HEK293T (cell line): ENCODE measurements around the gene ERBB4.

Experiments used
- CTBP1 ChIP-seq: fragments of 450-650 bp; IDR thresholded peaks from 2 replicates; pipeline ENCODE4 v1.6.1; 2016; ENCODE audit warnings: borderline replicate concordance
- FOXA1 ChIP-seq: fragments of 450-650 bp; IDR thresholded peaks from 2 replicates; pipeline ENCODE4 v1.6.1; 2016; ENCODE audit warnings: mild to moderate bottlenecking
- FOXK2 ChIP-seq: fragments of 450-650 bp; IDR thresholded peaks from 2 replicates; pipeline ENCODE4 v1.6.1; 2016; ENCODE audit warnings: mild to moderate bottlenecking
- FOXM1 ChIP-seq: fragments of 450-650 bp; IDR thresholded peaks from 2 replicates; pipeline ENCODE4 v1.6.1; 2017; ENCODE audit warnings: mild to moderate bottlenecking, borderline replicate concordance
- LEF1 ChIP-seq: fragments of 450-650 bp; IDR thresholded peaks from 2 replicates; pipeline ENCODE4 v1.6.1; 2017; ENCODE audit warnings: mild to moderate bottlenecking, borderline replicate concordance
- PKNOX1 ChIP-seq: fragments of 450-650 bp; IDR thresholded peaks from 2 replicates; pipeline ENCODE4 v1.6.1; 2016
- SP1 ChIP-seq: fragments of 450-650 bp; IDR thresholded peaks from 2 replicates; pipeline ENCODE4 v1.6.1; 2017
- SUZ12 ChIP-seq: fragments of 450-650 bp; IDR thresholded peaks from 2 replicates; pipeline ENCODE4 v1.6.1; 2016; ENCODE audit warnings: mild to moderate bottlenecking
- ZNF384 ChIP-seq: fragments of 450-650 bp; IDR thresholded peaks from 2 replicates; pipeline ENCODE4 v1.6.1; 2016

GRCh38 chr2:211440107-211440506 lies 1098.5 kb downstream of the ERBB4 start:
- TF ChIP-seq ZNF384 (no peak), SUZ12 (no peak), FOXM1 (no peak), FOXK2 (no peak), SP1 (no peak), PKNOX1 (no peak), FOXA1 (no peak), LEF1 (no peak), CTBP1 (no peak)
